CD4-positive, alpha-beta memory T cell (primary cell): Measurements from ENCODE around the gene SRGAP3. TPM values are rescaled to one million over a fixed set of nuclear protein-coding genes. Genes with fewer than 3 reads are reported as not detected.

Experiments
- CTCF ChIA-PET: fragments of 350-600 bp; sonication (Branson Sonifier 250); formaldehyde crosslinking; loops from one replicate; lab custom pipeline; 2021; ENCODE audit warnings: inconsistent platforms; ENCODE audit not compliant: partially characterized antibody; lab: Charles Lee
- POLR2A ChIA-PET: fragments of 350-600 bp; sonication (Branson Sonifier 250); formaldehyde crosslinking; loops from one replicate; lab custom pipeline; 2021; ENCODE audit not compliant: partially characterized antibody; lab: Charles Lee
- DNase-seq, 5 donors: peaks; one replicate each; pipeline versions ENCODE4 v3.0.0 to v3.0.0-alpha.2; 2020 to 2022; ENCODE audit warnings: mixed read lengths in 1 of 5
- H3K27ac ChIP-seq: one replicate; pipeline ENCODE4 v1.7.0; 2013; ENCODE audit warnings: low read depth, low read length
- H3K27me3 ChIP-seq: 2 replicates; pipeline ENCODE4 v1.7.0; 2013; ENCODE audit warnings: mild to moderate bottlenecking, low read length, moderate library complexity; ENCODE audit not compliant: insufficient read depth
- H3K36me3 ChIP-seq: 2 replicates; pipeline ENCODE4 v1.7.0; 2013; ENCODE audit warnings: mild to moderate bottlenecking, low read length, moderate library complexity; ENCODE audit not compliant: insufficient read depth
- H3K4me1 ChIP-seq: 2 replicates; pipeline ENCODE4 v1.7.0; 2013; ENCODE audit warnings: mild to moderate bottlenecking, low read length, moderate library complexity; ENCODE audit not compliant: insufficient read depth
- H3K4me3 ChIP-seq, 2 donors: one replicate each; pipeline ENCODE4 v1.7.0; 2013; ENCODE audit warnings: low read length in 2 of 2, mild to moderate bottlenecking in 1 of 2
- H3K9me3 ChIP-seq, 2 donors: one replicate each; pipeline ENCODE4 v1.7.0; 2013; ENCODE audit warnings: low read length in 2 of 2, control low read depth in 1 of 2; ENCODE audit not compliant: control insufficient read depth in 1 of 2
- H3K27ac Mint-ChIP-seq, 7 donors: one replicate each; pipeline ENCODE4 v1.8.0; 2020 to 2021; ENCODE audit warnings: mixed read lengths in 7 of 7, mild to moderate bottlenecking in 6 of 7, inconsistent platforms in 3 of 7, moderate library complexity in 3 of 7
- H3K27me3 Mint-ChIP-seq, 2 donors: one replicate each; pipeline ENCODE4 v1.8.0; 2020 to 2021; ENCODE audit warnings: mixed read lengths in 2 of 2
- H3K36me3 Mint-ChIP-seq, 2 donors: one replicate each; pipeline ENCODE4 v1.8.0; 2020 to 2021; ENCODE audit warnings: mixed read lengths in 2 of 2, inconsistent platforms in 1 of 2, mild to moderate bottlenecking in 1 of 2
- H3K4me1 Mint-ChIP-seq, 4 donors: one replicate each; pipeline ENCODE4 v1.8.0; 2020 to 2021; ENCODE audit warnings: mixed read lengths in 4 of 4, mild to moderate bottlenecking in 1 of 4
- H3K4me3 Mint-ChIP-seq, 8 donors: one replicate each; pipeline ENCODE4 v1.8.0; 2020 to 2021; ENCODE audit warnings: mixed read lengths in 8 of 8, mild to moderate bottlenecking in 7 of 8, moderate library complexity in 6 of 8, inconsistent platforms in 3 of 8
- H3K9me3 Mint-ChIP-seq, 8 donors: one replicate each; pipeline ENCODE4 v1.8.0; 2020 to 2021; ENCODE audit warnings: mixed read lengths in 8 of 8, mild to moderate bottlenecking in 5 of 8, inconsistent platforms in 3 of 8, moderate library complexity in 1 of 8
- intact Hi-C: fragments of 100-400 bp; cut with micrococcal nuclease; formaldehyde crosslinking; loops from one replicate; pipeline ENCODE4 v1.15.1; 2023
- polyA plus RNA-seq, 2 donors: library from polyadenylated mRNA; unstranded; fragments of 300-500 nt; fragmentation: Illumina TruSeq; gene quantifications; one replicate each; pipeline ENCODE4 v1.2.3, GENCODE V29; 2021
- total RNA-seq, 2 experiments: library from RNA; stranded (reverse); gene quantifications; one replicate each; pipeline ENCODE4 v1.2.3, GENCODE V29; 2021

Gene SRGAP3
- total and polyA plus RNA-seq, 4 experiments from 2014 or later, result 0.35 to 2.4 (median 1.7) TPM

DNA sequence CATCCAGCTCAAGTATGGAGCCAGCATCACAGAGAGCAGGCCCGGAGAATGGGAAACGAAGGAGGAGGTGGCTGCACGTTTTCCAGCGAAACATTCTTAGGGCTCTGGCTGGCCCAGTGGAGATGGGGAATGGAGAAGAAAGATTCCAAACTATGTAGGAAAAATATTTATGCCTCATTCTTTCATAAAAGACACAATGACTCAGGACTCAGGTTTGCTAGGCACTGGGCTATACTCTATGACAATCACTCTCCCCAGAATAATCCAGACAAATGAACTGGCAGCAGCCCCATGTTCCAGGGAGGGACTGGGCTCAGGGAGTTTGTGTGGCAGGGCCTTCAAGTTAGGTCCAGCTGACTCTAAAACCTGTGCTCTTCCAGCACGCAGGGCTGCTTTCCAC is 175.4 kb downstream of the SRGAP3 start:
- no peak overlapping the region for H3K27ac Mint-ChIP-seq
- no peaks in the 10 kb centered on the region for H3K36me3 ChIP-seq
- H3K27me3 ChIP-seq, result no peaks in the 10 kb centered on the region
- intact Hi-C loops, result no loop called here
- no peak for DNase-seq
- H3K36me3 Mint-ChIP-seq, result no peaks in the 10 kb centered on the region
- H3K4me1 Mint-ChIP-seq, result no peaks in the 10 kb centered on the region
- H3K4me3 ChIP-seq, result no peak overlapping the region
- peaks cover 0 to 2% of the 10 kb centered on the region in 2 donors for H3K27me3 Mint-ChIP-seq
- no peaks in the 10 kb centered on the region for H3K9me3 Mint-ChIP-seq
- no peaks in the 10 kb centered on the region for H3K4me1 ChIP-seq
- ChIA-PET POLR2A (no interaction called here), CTCF (no interaction called here)
- no peaks in the 10 kb centered on the region for H3K9me3 ChIP-seq
- H3K27ac ChIP-seq, result no peak overlapping the region
- no peak overlapping the region for H3K4me3 Mint-ChIP-seq

DNA sequence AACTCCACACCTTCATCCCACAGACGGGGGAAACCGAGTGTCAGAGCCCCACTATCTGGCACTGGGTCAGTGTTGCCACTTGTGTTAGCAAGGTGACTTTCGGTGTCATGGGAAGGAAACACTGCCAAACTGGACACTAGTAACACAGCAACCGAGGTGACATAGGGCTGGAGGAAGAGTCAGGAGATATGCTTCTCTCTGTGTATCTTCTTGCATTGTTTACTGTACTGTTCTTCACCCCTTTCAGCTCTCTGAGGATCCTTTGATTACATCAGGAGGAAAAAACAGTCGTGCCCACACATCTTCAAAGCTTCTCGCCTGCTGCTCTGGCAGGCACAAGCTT is 176.8 kb downstream of the SRGAP3 start:
- Mint-ChIP-seq H3K36me3 (no peaks in the 10 kb centered on the region), H3K4me3 (no peak overlapping the region), H3K4me1 (no peaks in the 10 kb centered on the region), H3K27me3 (peaks cover 0 to 2% of the 10 kb centered on the region in 2 donors), H3K27ac (no peak overlapping the region), H3K9me3 (no peaks in the 10 kb centered on the region)
- no peak for DNase-seq
- H3K4me3 ChIP-seq, result no peak overlapping the region
- no peaks in the 10 kb centered on the region for H3K27me3 ChIP-seq
- POLR2A ChIA-PET, result no interaction called here
- no peaks in the 10 kb centered on the region for H3K4me1 ChIP-seq
- CTCF ChIA-PET, result interaction anchor here (0.5 kb wide), 1 partner anchor 179 kb away, joined by 3 read pairs; no protein-coding TSS in a partner anchor
- no peaks in the 10 kb centered on the region for H3K36me3 ChIP-seq
- intact Hi-C loops, result no loop called here
- H3K27ac ChIP-seq, result no peak overlapping the region
- no peaks in the 10 kb centered on the region for H3K9me3 ChIP-seq

GRCh38 chr3:9071936-9072666 is 177.3 kb downstream of the SRGAP3 start:
- ChIA-PET POLR2A (no interaction called here), CTCF (no interaction called here)
- Histone ChIP-seq H3K36me3 (no peaks in the 10 kb centered on the region), H3K4me1 (no peaks in the 10 kb centered on the region), H3K27ac (no peak overlapping the region), H3K9me3 (no peaks in the 10 kb centered on the region), H3K4me3 (no peak overlapping the region), H3K27me3 (no peaks in the 10 kb centered on the region)
- no peaks in the 10 kb centered on the region for H3K9me3 Mint-ChIP-seq
- no peaks in the 10 kb centered on the region for H3K4me1 Mint-ChIP-seq
- no peaks in the 10 kb centered on the region for H3K36me3 Mint-ChIP-seq
- H3K27me3 Mint-ChIP-seq, result peaks cover 0 to 2% of the 10 kb centered on the region in 2 donors
- intact Hi-C loops, result no loop called here
- H3K4me3 Mint-ChIP-seq, result no peak overlapping the region
- no peak for DNase-seq
- peak overlapping the region in 2 of 7 donors; percentile 49 to 67 for H3K27ac Mint-ChIP-seq

DNA sequence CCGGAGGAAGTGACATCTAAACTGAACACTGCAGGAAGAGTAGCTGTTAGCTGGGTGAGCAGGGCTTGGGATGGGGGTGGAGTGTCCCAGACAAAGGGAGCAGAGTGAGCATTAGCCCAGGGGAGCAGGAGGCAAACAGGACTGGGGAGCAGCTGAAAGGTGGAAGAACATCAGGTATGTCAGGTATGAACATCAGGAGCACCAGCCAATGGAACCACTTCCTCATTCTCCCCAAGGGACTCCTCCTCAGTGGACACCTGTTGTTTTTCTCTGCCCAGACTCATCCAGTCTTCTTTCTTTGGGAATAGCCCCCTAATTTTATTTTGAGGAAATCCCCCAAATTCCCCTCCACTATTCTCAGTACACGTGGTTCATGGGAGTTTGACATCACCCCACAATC is 178.5 kb downstream of the SRGAP3 start:
- POLR2A ChIA-PET, result no interaction called here
- Mint-ChIP-seq H3K4me1 (no peaks in the 10 kb centered on the region), H3K27ac (no peak overlapping the region), H3K4me3 (no peak overlapping the region), H3K27me3 (peaks cover 2 to 4% of the 10 kb centered on the region in 2 donors), H3K36me3 (no peaks in the 10 kb centered on the region), H3K9me3 (no peaks in the 10 kb centered on the region)
- Histone ChIP-seq H3K4me1 (no peaks in the 10 kb centered on the region), H3K36me3 (no peaks in the 10 kb centered on the region), H3K27me3 (no peaks in the 10 kb centered on the region), H3K4me3 (no peak overlapping the region), H3K9me3 (no peaks in the 10 kb centered on the region), H3K27ac (no peak overlapping the region)
- DNase-seq, result no peak
- intact Hi-C loops, result no loop called here
- CTCF ChIA-PET, result no interaction called here

DNA sequence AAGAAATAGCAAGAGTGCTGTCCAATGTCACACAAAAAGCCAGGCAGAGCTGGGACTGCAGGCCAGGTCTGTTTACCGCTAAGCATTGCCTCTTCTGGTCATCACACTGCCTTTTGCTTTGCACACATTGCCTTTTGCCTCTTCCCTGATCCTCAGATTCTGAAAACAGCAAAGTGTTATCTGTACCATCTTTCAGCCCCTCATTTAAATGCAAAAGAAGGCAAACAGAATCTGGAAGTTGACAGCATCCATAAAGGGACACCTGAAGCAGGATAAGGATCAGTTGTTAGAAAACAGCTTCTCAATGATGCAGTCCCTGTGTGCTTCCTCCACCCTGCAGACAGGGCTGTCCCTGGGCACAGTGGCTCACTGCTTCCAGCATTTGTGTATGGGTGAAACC is 179.5 kb downstream of the SRGAP3 start:
- H3K4me1 ChIP-seq, result no peaks in the 10 kb centered on the region
- no peaks in the 10 kb centered on the region for H3K36me3 ChIP-seq
- DNase-seq, result no peak
- H3K9me3 ChIP-seq, result no peaks in the 10 kb centered on the region
- Mint-ChIP-seq H3K4me1 (no peaks in the 10 kb centered on the region), H3K27me3 (peaks cover 2 to 4% of the 10 kb centered on the region in 2 donors), H3K4me3 (no peak overlapping the region), H3K9me3 (no peaks in the 10 kb centered on the region), H3K36me3 (no peaks in the 10 kb centered on the region), H3K27ac (no peak overlapping the region)
- ChIA-PET POLR2A (no interaction called here), CTCF (no interaction called here)
- no peak overlapping the region for H3K27ac ChIP-seq
- intact Hi-C loops, result no loop called here
- no peaks in the 10 kb centered on the region for H3K27me3 ChIP-seq
- no peak overlapping the region for H3K4me3 ChIP-seq

- H3K27ac ChIP-seq, result no peak overlapping the region
- H3K4me3 ChIP-seq, result no peak overlapping the region
- H3K27me3 ChIP-seq, result no peaks in the 10 kb centered on the region
- Mint-ChIP-seq H3K27me3 (peaks cover 2 to 4% of the 10 kb centered on the region in 2 donors), H3K9me3 (peaks cover 0 to 9% (median 3%) of the 10 kb centered on the region in 8 donors), H3K36me3 (no peaks in the 10 kb centered on the region), H3K4me1 (no peaks in the 10 kb centered on the region), H3K27ac (no peak overlapping the region), H3K4me3 (no peak overlapping the region)
- DNase-seq, result no peak
- H3K36me3 ChIP-seq, result no peaks in the 10 kb centered on the region
- H3K9me3 ChIP-seq, result no peaks in the 10 kb centered on the region
- H3K4me1 ChIP-seq, result no peaks in the 10 kb centered on the region
- ChIA-PET CTCF (interaction anchor here (0.5 to 1.2 kb wide), 2 partner anchors 16 kb away, joined by 3 to 4 read pairs; no protein-coding TSS in a partner anchor), POLR2A (no interaction called here)
- intact Hi-C loops, result no loop called here
These were observed 181.4 kb downstream of the SRGAP3 start for GRCh38 chr3:9068051-9068450.

- ChIA-PET CTCF (interaction anchor here (0.5 to 1.2 kb wide), 2 partner anchors 16 to 17 kb away, joined by 3 to 4 read pairs; no protein-coding TSS in a partner anchor), POLR2A (no interaction called here)
- Mint-ChIP-seq H3K36me3 (peaks cover 0 to 4% of the 10 kb centered on the region in 2 donors), H3K4me1 (no peaks in the 10 kb centered on the region), H3K4me3 (no peak overlapping the region), H3K9me3 (peaks cover 0 to 15% (median 6%) of the 10 kb centered on the region in 8 donors), H3K27me3 (peaks cover 2 to 4% of the 10 kb centered on the region in 2 donors), H3K27ac (no peak overlapping the region)
- intact Hi-C loops, result no loop called here
- Histone ChIP-seq H3K4me1 (no peaks in the 10 kb centered on the region), H3K27me3 (no peaks in the 10 kb centered on the region), H3K4me3 (no peak overlapping the region), H3K36me3 (no peaks in the 10 kb centered on the region), H3K27ac (no peak overlapping the region), H3K9me3 (no peaks in the 10 kb centered on the region)
- DNase-seq, result peak in 3 of 5 donors; percentile 3 to 10 (median 4)
These were observed 182.0 kb downstream of the SRGAP3 start for GRCh38 chr3:9067352-9067975.
